Choroid plexus epithelial cell (primary cell): Measurements from ENCODE around the gene PKN2.

Experiments used
- DNase-seq: peaks from one replicate; pipeline ENCODE4 v3.0.0-alpha.2; 2010; ENCODE audit warnings: low read depth
- H3K4me3 ChIP-seq: 2 replicates; pipeline ENCODE4 v1.5.1; 2011; ENCODE audit warnings: low read depth, mild to moderate bottlenecking, control low read depth, low read length, moderate library complexity
- TF ChIP-seq, protein P1 (sequence below): conservative IDR thresholded peaks from 2 replicates; pipeline ENCODE4 v1.5.1; 2011; ENCODE audit warnings: low read depth, mild to moderate bottlenecking, control low read depth, inconsistent platforms, low read length, moderate library complexity

PKN2 gene

DNA sequence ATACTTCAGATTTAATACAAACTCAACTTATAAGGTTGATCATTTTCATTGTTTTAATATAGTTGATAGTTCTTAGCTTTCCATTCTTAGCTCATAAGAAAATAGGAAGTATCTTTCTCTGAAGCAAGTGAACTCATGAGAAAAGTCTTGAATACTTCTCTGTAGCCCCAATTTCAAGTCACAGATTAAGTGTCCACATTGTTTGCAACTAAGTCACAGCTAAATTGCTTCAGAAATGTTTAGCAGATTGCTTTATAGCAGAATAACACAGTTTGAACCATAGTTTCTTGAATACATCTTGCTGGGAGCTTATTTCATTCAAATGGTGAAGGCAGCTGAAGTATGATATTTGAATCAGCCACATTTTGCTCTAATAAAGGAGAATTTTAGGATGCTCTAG, 10.6 kb upstream of the PKN2 start:
- TF ChIP-seq, protein P1, sequence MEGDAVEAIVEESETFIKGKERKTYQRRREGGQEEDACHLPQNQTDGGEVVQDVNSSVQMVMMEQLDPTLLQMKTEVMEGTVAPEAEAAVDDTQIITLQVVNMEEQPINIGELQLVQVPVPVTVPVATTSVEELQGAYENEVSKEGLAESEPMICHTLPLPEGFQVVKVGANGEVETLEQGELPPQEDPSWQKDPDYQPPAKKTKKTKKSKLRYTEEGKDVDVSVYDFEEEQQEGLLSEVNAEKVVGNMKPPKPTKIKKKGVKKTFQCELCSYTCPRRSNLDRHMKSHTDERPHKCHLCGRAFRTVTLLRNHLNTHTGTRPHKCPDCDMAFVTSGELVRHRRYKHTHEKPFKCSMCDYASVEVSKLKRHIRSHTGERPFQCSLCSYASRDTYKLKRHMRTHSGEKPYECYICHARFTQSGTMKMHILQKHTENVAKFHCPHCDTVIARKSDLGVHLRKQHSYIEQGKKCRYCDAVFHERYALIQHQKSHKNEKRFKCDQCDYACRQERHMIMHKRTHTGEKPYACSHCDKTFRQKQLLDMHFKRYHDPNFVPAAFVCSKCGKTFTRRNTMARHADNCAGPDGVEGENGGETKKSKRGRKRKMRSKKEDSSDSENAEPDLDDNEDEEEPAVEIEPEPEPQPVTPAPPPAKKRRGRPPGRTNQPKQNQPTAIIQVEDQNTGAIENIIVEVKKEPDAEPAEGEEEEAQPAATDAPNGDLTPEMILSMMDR = no peak

DNA sequence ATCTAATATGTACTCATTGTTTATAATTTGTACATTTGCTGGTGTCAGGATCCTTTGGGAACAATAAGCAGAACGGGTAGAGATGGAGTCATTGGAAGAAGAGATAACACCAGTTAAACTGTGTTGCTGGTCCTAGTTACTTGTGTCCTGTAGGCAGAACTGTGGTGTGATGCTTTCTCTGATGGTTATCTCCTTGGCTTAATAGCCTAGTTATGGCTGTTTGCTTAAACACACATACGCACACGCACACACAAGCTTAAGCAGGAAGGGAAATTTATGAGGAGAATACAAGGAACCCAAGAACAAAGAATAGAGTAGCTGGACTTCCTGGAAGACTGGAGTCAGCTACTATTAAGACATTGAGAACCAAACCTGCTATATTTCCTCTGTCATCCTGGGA, 5.7 kb upstream of the PKN2 start:
- DNase-seq = no peak
- no peak overlapping the region for H3K4me3 ChIP-seq
- TF ChIP-seq, protein P1 = no peak

More for the DNA sequence above, 10.6 kb upstream of the PKN2 start:
- DNase-seq = no peak
- no peak overlapping the region for H3K4me3 ChIP-seq

DNA sequence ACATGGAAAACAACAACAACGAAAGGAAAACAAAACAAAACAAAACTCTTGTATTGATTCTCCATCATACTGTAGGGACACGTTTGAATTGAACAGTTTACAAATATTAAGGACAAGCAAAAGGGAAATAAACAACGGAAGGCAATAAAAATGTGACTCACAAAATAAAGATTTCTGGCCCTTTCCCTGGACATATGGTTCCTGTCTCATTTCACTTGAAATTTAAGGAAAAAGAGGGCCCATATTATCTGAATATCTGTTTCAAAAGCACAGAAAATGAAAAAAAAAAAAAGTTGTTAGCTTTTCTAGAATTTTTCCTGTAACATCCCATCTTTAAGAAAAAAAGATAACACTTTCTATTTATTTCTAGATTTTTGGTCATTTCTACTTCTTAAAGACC, 3.6 kb upstream of the PKN2 start:
- H3K4me3 ChIP-seq = no peak overlapping the region
- TF ChIP-seq, protein P1 = no peak
- no peak for DNase-seq

- H3K4me3 ChIP-seq = no peak overlapping the region
- TF ChIP-seq, protein P1 = no peak
- no peak for DNase-seq
Observed at GRCh38 chr1:88680911-88681622, 3.0 kb upstream of the PKN2 start.

GRCh38 chr1:88684482-88685258, 597 bp downstream of the PKN2 start:
- TF ChIP-seq, protein P1 = no peak
- H3K4me3 ChIP-seq = peak overlapping the region; percentile 87
- DNase-seq = peak; percentile 52

DNA sequence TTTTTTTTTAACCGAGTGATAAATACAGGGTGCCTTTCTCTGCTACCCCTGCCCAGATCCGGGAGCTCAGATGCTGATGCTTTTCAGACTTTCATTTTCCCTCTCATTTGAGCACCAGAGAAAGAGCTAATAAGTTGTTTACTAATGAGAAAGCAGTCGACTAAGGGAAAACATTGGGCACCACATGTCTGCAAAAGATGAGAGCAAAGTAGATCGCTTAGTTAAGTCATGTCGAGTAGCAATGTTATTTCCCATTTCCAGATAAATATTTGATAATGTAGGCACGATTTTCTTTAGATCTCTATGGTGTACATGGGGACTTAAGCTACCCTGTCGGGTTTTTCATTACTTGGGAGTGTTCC, 1.2 kb downstream of the PKN2 start:
- peak overlapping the region; percentile 87 for H3K4me3 ChIP-seq
- TF ChIP-seq, protein P1 = no peak
- DNase-seq = peak; percentile 33

GRCh38 chr1:88691540-88691939, 7.5 kb downstream of the PKN2 start:
- H3K4me3 ChIP-seq = no peak overlapping the region
- TF ChIP-seq, protein P1 = no peak
- DNase-seq = no peak
